A673 (cell line): Measurements from ENCODE around the gene TMEM255B.

Source experiments
- CTCF ChIP-seq: fragments of 300-800, 200-600 bp; sonication (generic); conservative IDR thresholded peaks from 2 replicates; pipeline ENCODE4 v1.5.1; 2017; ENCODE audit warnings: low read depth, mild to moderate bottlenecking, antibody characterized with exemption, low read length, moderate library complexity, mixed read lengths
- EZH2 ChIP-seq: fragments of 200-600 bp; sonication (generic); IDR thresholded peaks from 2 replicates; pipeline ENCODE4 v1.6.1; 2017; ENCODE audit warnings: borderline replicate concordance, low read depth, mild to moderate bottlenecking, mixed read lengths, antibody characterized with exemption, low read length; ENCODE audit not compliant: poor library complexity, severe bottlenecking

- TF ChIP-seq EZH2 (no peak), CTCF (no peak; the same call in 1 of the 2 replicates)
These were observed 22.5 kb downstream of the TMEM255B start for GRCh38 chr13:113781571-113781970.
